Ishikawa (cell line): ENCODE measurements around the gene CCDC86.

ENCODE experiments used
- CEBPB ChIP-seq: IDR thresholded peaks from 2 replicates; pipeline ENCODE4 v1.6.1; 2012
- CREB1 ChIP-seq: IDR thresholded peaks from 2 replicates; pipeline ENCODE4 v1.6.1; 2012; ENCODE audit warnings: low read depth
- EGR1 ChIP-seq: IDR thresholded peaks from 2 replicates; pipeline ENCODE4 v1.6.1; 2012
- EP300 ChIP-seq: IDR thresholded peaks from 2 replicates; pipeline ENCODE4 v1.6.1; 2012; ENCODE audit warnings: borderline replicate concordance
- FOXM1 ChIP-seq: IDR thresholded peaks from 2 replicates; pipeline ENCODE4 v1.6.1; 2012; ENCODE audit warnings: low read depth, borderline replicate concordance
- MAX ChIP-seq: IDR thresholded peaks from 2 replicates; pipeline ENCODE4 v1.6.1; 2012
- NFIC ChIP-seq: IDR thresholded peaks from 2 replicates; pipeline ENCODE4 v1.6.1; 2012
- RAD21 ChIP-seq: IDR thresholded peaks from 2 replicates; pipeline ENCODE4 v1.6.1; 2012; ENCODE audit warnings: low read depth
- REST ChIP-seq: IDR thresholded peaks from 2 replicates; pipeline ENCODE4 v1.6.1; 2012; ENCODE audit warnings: low read depth, mild to moderate bottlenecking
- TAF1 ChIP-seq: IDR thresholded peaks from 2 replicates; pipeline ENCODE4 v1.6.1; 2012; ENCODE audit warnings: low read depth, mild to moderate bottlenecking
- TCF12 ChIP-seq: IDR thresholded peaks from 2 replicates; pipeline ENCODE4 v1.6.1; 2012; ENCODE audit warnings: low read depth
- TEAD4 ChIP-seq: IDR thresholded peaks from 2 replicates; pipeline ENCODE4 v1.6.1; 2012
- YY1 ChIP-seq: IDR thresholded peaks from 2 replicates; pipeline ENCODE4 v1.6.1; 2012; ENCODE audit warnings: low read depth
- ZBTB7A ChIP-seq: IDR thresholded peaks from 2 replicates; pipeline ENCODE4 v1.6.1; 2012; ENCODE audit warnings: low read depth
- TF ChIP-seq, protein P1 (sequence below): IDR thresholded peaks from 2 replicates; pipeline ENCODE4 v1.6.1; 2012

Gene CCDC86

DNA sequence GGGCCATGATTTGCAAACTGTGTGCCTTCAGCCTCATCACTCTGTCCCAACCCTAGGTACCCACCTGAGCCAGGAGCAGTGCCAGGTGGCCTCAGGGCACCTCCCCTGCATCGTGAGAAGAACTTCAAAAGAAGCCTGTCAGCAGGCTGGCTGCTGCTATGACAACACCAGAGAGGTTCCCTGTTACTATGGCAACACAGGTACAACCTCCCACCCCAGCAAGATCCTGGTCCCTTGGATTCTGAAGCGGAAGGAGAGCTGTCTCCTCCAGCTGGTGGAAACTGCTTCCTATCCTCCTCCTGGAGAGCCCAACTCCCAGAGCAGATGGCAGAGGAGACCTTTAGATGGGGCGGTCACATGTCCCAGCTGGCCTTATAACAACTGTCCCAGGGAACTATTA lies 28.4 kb downstream of the CCDC86 start:
- TF ChIP-seq TEAD4 (no peak), FOXM1 (no peak), EGR1 (no peak), EP300 (no peak), RAD21 (no peak), ZBTB7A (no peak), CREB1 (no peak), REST (no peak), NFIC (no peak), TAF1 (no peak), TCF12 (no peak), MAX (no peak), YY1 (no peak), CEBPB (no peak)
- TF ChIP-seq, protein P1, sequence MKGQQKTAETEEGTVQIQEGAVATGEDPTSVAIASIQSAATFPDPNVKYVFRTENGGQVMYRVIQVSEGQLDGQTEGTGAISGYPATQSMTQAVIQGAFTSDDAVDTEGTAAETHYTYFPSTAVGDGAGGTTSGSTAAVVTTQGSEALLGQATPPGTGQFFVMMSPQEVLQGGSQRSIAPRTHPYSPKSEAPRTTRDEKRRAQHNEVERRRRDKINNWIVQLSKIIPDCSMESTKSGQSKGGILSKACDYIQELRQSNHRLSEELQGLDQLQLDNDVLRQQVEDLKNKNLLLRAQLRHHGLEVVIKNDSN: no peak

- TF ChIP-seq REST (no peak), FOXM1 (no peak), NFIC (no peak), YY1 (no peak), TEAD4 (no peak), MAX (no peak), EGR1 (no peak), TCF12 (no peak), CEBPB (no peak), RAD21 (no peak), EP300 (no peak), TAF1 (no peak), ZBTB7A (no peak), CREB1 (no peak)
- TF ChIP-seq, protein P1: no peak
These were observed 28.9 kb downstream of the CCDC86 start for GRCh38 chr11:60870733-60871377.

GRCh38 chr11:60871378-60872061 lies 29.6 kb downstream of the CCDC86 start:
- TF ChIP-seq FOXM1: no peak
- no peak for TF ChIP-seq CEBPB
- no peak for TF ChIP-seq RAD21
- no peak for TF ChIP-seq ZBTB7A
- TF ChIP-seq NFIC: no peak
- no peak for TF ChIP-seq TAF1
- TF ChIP-seq TCF12: no peak

- no peak for TF ChIP-seq NFIC
- no peak for TF ChIP-seq TCF12
- no peak for TF ChIP-seq CEBPB
- no peak for TF ChIP-seq FOXM1
- TF ChIP-seq TEAD4: no peak
- TF ChIP-seq, protein P1: no peak
These were observed 30.4 kb downstream of the CCDC86 start for GRCh38 chr11:60872124-60872960.
